PC-9 (cell line): ENCODE measurements around the gene ANP32B. TPM values are rescaled to one million over a fixed set of nuclear protein-coding genes. Genes with fewer than 3 reads are reported as not detected.

Experiments used
- BruUV-seq: library from RNA; stranded (reverse); fragments of 400-500 nt; replicated peaks from 2 replicates; lab custom pipeline; 2021; lab: Mats Ljungman, UMichigan
- CTCF ChIA-PET: fragments of 300-600 bp; sonication (Branson Sonifier 250); formaldehyde crosslinking; loops from one replicate; lab custom pipeline; 2022; ENCODE audit warnings: antibody characterized with exemption; lab: Charles Lee
- POLR2A ChIA-PET: fragments of 300-600 bp; sonication (Branson Sonifier 250); formaldehyde crosslinking; loops from one replicate; lab custom pipeline; 2022; ENCODE audit warnings: antibody characterized with exemption; ENCODE audit not compliant: unreplicated experiment; lab: Charles Lee
- DNase-seq, 2 experiments: peaks; one replicate each; pipeline versions ENCODE4 v3.0.0 to v3.0.0-alpha.2; 2015 to 2022; ENCODE audit warnings: mixed read lengths in 1 of 2
- H2AFZ ChIP-seq: fragments of 200-600 bp; sonication (generic); 2 replicates; pipeline ENCODE4 v1.8.1; 2017; ENCODE audit warnings: antibody characterized with exemption
- H3F3A ChIP-seq: fragments of 200-600 bp; sonication (generic); 2 replicates; pipeline ENCODE4 v1.8.1; 2017; ENCODE audit warnings: antibody characterized with exemption, mild to moderate bottlenecking, low read depth; ENCODE audit not compliant: insufficient read depth
- H3K27ac ChIP-seq: fragments of 200-600 bp; sonication (generic); 2 replicates; pipeline ENCODE4 v1.6.1; 2016; ENCODE audit warnings: mixed run types
- H3K27me3 ChIP-seq: fragments of 200-600 bp; sonication (generic); 2 replicates; pipeline ENCODE4 v1.6.1; 2016; ENCODE audit warnings: low read depth, mixed run types; ENCODE audit not compliant: insufficient read depth
- H3K36me3 ChIP-seq: fragments of 200-600 bp; sonication (generic); 2 replicates; pipeline ENCODE4 v1.6.1; 2016; ENCODE audit warnings: low read depth, mixed run types
- H3K4me1 ChIP-seq: fragments of 200-600 bp; sonication (generic); replicated peaks from 2 replicates; pipeline ENCODE4 v1.6.1; 2016; ENCODE audit warnings: mixed run types; ENCODE audit not compliant: insufficient read depth
- H3K4me2 ChIP-seq: fragments of 200-600 bp; sonication (generic); 2 replicates; pipeline ENCODE4 v1.6.1; 2017; ENCODE audit warnings: mixed run types
- H3K4me3 ChIP-seq: fragments of 200-600 bp; sonication (generic); 2 replicates; pipeline ENCODE4 v1.6.1; 2016; ENCODE audit warnings: mixed run types
- H3K79me2 ChIP-seq: fragments of 200-600 bp; sonication (generic); 2 replicates; pipeline ENCODE4 v1.6.1; 2017; ENCODE audit warnings: low read depth, mixed run types
- H3K9me2 ChIP-seq: fragments of 200-600 bp; sonication (generic); 2 replicates; pipeline ENCODE4 v1.8.1; 2017; ENCODE audit warnings: mild to moderate bottlenecking; ENCODE audit not compliant: insufficient read depth
- H3K9me3 ChIP-seq: fragments of 200-600 bp; sonication (generic); 2 replicates; pipeline ENCODE4 v1.8.1; 2016; ENCODE audit warnings: low read depth; ENCODE audit not compliant: insufficient read depth
- H4K20me1 ChIP-seq: fragments of 200-600 bp; sonication (generic); 2 replicates; pipeline ENCODE4 v1.8.1; 2017; ENCODE audit not compliant: insufficient read depth
- EZH2 ChIP-seq: fragments of 200-600 bp; sonication (generic); IDR thresholded peaks from 2 replicates; pipeline ENCODE4 v1.8.0; 2017; ENCODE audit warnings: antibody characterized with exemption, low read depth
- intact Hi-C: fragments of 100-400 bp; cut with micrococcal nuclease; formaldehyde crosslinking; loops from one replicate; pipeline ENCODE4 v1.10.0; 2022; ENCODE audit not compliant: unreplicated experiment
- total RNA-seq: library from RNA; stranded (reverse); gene quantifications from 2 replicates; pipeline ENCODE4 v1.2.3, GENCODE V29; 2021
- TF ChIP-seq, protein P1 (sequence below): fragments of 200-600 bp; sonication (generic); conservative IDR thresholded peaks from 2 replicates; pipeline ENCODE4 v1.6.1; 2017; ENCODE audit warnings: mixed run types, antibody characterized with exemption, mild to moderate bottlenecking, moderate library complexity

ANP32B gene
- total RNA-seq, 1 experiment from 2014 or later = 280 TPM

DNA sequence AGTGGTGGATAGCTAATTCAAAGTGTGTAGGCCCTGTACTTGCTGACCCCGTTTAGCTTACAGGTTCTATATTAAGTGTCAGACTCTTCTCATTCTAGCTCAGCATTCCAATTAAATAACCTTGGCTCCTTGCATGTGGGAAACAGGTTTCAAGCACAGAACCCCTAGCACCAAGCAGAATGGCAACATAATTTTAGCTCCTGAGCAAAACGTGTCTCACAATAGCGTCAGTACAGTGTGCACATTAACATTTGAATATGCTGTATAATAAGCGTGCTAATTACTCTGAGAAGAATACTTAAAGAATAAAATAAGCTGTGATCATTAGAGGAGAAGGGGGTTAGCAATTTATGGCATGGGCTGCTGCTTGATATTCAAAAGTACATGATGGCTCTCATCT is 21.0 kb upstream of the ANP32B start:
- POLR2A ChIA-PET = interaction anchor here (0.5 to 0.6 kb wide), 2 partner anchors 24 to 805 kb away, joined by 4 to 7 read pairs; no protein-coding TSS in a partner anchor
- TF ChIP-seq, protein P1, sequence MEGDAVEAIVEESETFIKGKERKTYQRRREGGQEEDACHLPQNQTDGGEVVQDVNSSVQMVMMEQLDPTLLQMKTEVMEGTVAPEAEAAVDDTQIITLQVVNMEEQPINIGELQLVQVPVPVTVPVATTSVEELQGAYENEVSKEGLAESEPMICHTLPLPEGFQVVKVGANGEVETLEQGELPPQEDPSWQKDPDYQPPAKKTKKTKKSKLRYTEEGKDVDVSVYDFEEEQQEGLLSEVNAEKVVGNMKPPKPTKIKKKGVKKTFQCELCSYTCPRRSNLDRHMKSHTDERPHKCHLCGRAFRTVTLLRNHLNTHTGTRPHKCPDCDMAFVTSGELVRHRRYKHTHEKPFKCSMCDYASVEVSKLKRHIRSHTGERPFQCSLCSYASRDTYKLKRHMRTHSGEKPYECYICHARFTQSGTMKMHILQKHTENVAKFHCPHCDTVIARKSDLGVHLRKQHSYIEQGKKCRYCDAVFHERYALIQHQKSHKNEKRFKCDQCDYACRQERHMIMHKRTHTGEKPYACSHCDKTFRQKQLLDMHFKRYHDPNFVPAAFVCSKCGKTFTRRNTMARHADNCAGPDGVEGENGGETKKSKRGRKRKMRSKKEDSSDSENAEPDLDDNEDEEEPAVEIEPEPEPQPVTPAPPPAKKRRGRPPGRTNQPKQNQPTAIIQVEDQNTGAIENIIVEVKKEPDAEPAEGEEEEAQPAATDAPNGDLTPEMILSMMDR = no peak
- TF ChIP-seq EZH2 = no peak
- no peak for DNase-seq

DNA sequence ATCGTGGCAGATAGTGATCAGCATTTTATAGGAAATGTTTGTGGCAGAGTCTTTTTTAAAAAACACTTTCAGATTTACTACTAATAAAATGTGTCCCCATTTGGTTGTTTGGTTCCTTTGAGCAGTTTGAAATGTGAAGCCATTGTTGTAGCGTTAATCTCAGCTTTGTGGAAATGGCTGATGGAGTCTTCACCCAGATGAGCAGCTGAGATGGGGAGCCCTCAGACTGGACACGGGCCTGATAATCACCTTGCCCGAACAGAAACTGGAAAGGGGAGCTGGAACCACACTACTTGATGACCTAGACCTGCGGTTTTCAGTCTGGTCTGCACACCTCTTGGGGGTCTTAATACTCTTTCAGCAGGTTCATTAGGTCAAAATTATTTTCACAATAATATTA is 20.6 kb upstream of the ANP32B start:
- no peaks in the 10 kb centered on the region for H3F3A ChIP-seq
- no peaks in the 10 kb centered on the region for H3K36me3 ChIP-seq
- no peaks in the 10 kb centered on the region for H3K27me3 ChIP-seq
- no peaks in the 10 kb centered on the region for H3K79me2 ChIP-seq
- no peak overlapping the region for H2AFZ ChIP-seq
- intact Hi-C loops = no loop called here
- no peak overlapping the region for H3K27ac ChIP-seq
- no peaks in the 10 kb centered on the region for H3K9me2 ChIP-seq
- no peak overlapping the region for H3K4me2 ChIP-seq
- H3K4me3 ChIP-seq = no peak overlapping the region
- TF ChIP-seq, protein P1 = no peak
- no peak for TF ChIP-seq EZH2
- DNase-seq = no peak
- no TSS peak for BruUV-seq
- H3K9me3 ChIP-seq = no peaks in the 10 kb centered on the region
- ChIA-PET POLR2A (interaction anchor here (0.5 kb wide), 1 partner anchor 805 kb away, joined by 4 read pairs; no protein-coding TSS in a partner anchor), CTCF (no interaction called here)
- H4K20me1 ChIP-seq = no peaks in the 10 kb centered on the region
- no peaks in the 10 kb centered on the region for H3K4me1 ChIP-seq

More for the DNA sequence above, 21.0 kb upstream of the ANP32B start:
- Histone ChIP-seq H3K9me3 (no peaks in the 10 kb centered on the region), H3K36me3 (no peaks in the 10 kb centered on the region), H3K27ac (no peak overlapping the region), H2AFZ (peak overlapping the region; percentile 26; the same call in 1 of the 2 replicates), H4K20me1 (no peaks in the 10 kb centered on the region), H3K4me1 (no peaks in the 10 kb centered on the region), H3F3A (no peaks in the 10 kb centered on the region), H3K27me3 (no peaks in the 10 kb centered on the region), H3K4me2 (no peak overlapping the region), H3K4me3 (no peak overlapping the region), H3K9me2 (no peaks in the 10 kb centered on the region), H3K79me2 (no peaks in the 10 kb centered on the region)
- intact Hi-C loops = no loop called here
- no TSS peak for BruUV-seq
- CTCF ChIA-PET = no interaction called here

DNA sequence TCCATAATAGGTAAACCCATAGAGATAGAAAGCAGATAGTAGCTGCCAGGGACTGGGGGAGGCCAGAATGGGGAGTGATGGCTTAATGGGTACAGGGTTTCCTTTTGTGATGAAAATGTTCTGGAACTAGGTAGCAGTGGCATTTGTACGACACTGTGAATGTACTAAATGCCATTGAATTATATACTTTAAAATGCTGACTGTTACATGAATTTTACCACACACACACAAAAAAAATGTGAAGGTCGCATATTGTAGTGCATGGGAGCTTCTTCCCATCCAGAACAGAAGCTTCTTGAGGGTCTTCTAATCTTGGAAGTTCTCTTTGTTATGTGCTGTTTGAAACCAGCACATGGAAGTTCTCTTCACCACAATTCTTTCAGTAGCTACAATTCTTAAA is 19.9 kb upstream of the ANP32B start:
- H3K27me3 ChIP-seq = no peaks in the 10 kb centered on the region
- intact Hi-C loops = no loop called here
- H3K27ac ChIP-seq = no peak overlapping the region
- CTCF ChIA-PET = no interaction called here
- no peaks in the 10 kb centered on the region for H3K4me1 ChIP-seq
- no peaks in the 10 kb centered on the region for H3K79me2 ChIP-seq
- no peak overlapping the region for H2AFZ ChIP-seq
- BruUV-seq = no TSS peak
- H3K4me2 ChIP-seq = no peak overlapping the region
- no peaks in the 10 kb centered on the region for H4K20me1 ChIP-seq
- no peaks in the 10 kb centered on the region for H3F3A ChIP-seq
- H3K36me3 ChIP-seq = no peaks in the 10 kb centered on the region
- no peaks in the 10 kb centered on the region for H3K9me2 ChIP-seq
- no peaks in the 10 kb centered on the region for H3K9me3 ChIP-seq
- DNase-seq = no peak
- no peak overlapping the region for H3K4me3 ChIP-seq
- no peak for TF ChIP-seq EZH2
- POLR2A ChIA-PET = interaction anchor here (0.7 kb wide), 1 partner anchor 580 kb away, joined by 11 read pairs; no protein-coding TSS in a partner anchor

DNA sequence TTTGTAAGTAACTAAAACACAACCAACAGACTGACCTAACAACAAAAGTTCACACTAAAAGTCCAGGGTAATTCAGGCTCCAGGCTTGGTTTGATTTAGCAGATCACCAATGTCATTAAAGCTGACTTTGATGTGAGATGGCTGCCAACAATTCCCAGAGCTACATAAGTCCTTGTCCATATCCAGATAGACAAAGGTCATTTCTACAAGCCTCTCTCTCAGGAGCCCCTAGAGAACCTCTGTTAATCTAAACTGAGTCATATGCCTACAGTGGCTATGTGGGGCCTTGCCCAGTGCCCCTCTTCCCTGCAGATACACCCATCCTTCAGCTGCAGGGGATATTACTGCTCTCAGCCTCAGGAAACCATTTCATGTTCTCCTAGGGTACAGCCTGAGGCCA is 18.2 kb upstream of the ANP32B start:
- POLR2A ChIA-PET = no interaction called here
- no TSS peak for BruUV-seq
- no peak for TF ChIP-seq EZH2
- TF ChIP-seq, protein P1 = no peak

More for the DNA sequence above, 18.2 kb upstream of the ANP32B start:
- intact Hi-C loops = no loop called here
- no peak for DNase-seq
- Histone ChIP-seq H3K36me3 (no peaks in the 10 kb centered on the region), H3K4me1 (no peaks in the 10 kb centered on the region), H2AFZ (no peak overlapping the region), H3K9me3 (no peaks in the 10 kb centered on the region), H3K27me3 (no peaks in the 10 kb centered on the region), H3F3A (no peaks in the 10 kb centered on the region), H3K4me3 (no peak overlapping the region), H3K4me2 (no peak overlapping the region), H3K9me2 (no peaks in the 10 kb centered on the region), H3K27ac (no peak overlapping the region), H4K20me1 (no peaks in the 10 kb centered on the region), H3K79me2 (no peaks in the 10 kb centered on the region)
- CTCF ChIA-PET = no interaction called here
